HG03039 (cell line): ENCODE data around the gene LETMD1.
A peak's percentile ranks its signal among the peaks of the same experiment; 100 is the strongest.
"Not testable (repeated sequence)": the region's sequence is repeated elsewhere in the genome, so short reads cannot be mapped to it uniquely, and the experiment has no call there.

Experiments used
- ATAC-seq: cut with Tn5 transposase; IDR thresholded peaks from one replicate; pipeline ENCODE4 v1.9.1; 2021; ENCODE audit warnings: mild to moderate bottlenecking, moderate library complexity; ENCODE audit not compliant: unreplicated experiment

LETMD1 gene

DNA sequence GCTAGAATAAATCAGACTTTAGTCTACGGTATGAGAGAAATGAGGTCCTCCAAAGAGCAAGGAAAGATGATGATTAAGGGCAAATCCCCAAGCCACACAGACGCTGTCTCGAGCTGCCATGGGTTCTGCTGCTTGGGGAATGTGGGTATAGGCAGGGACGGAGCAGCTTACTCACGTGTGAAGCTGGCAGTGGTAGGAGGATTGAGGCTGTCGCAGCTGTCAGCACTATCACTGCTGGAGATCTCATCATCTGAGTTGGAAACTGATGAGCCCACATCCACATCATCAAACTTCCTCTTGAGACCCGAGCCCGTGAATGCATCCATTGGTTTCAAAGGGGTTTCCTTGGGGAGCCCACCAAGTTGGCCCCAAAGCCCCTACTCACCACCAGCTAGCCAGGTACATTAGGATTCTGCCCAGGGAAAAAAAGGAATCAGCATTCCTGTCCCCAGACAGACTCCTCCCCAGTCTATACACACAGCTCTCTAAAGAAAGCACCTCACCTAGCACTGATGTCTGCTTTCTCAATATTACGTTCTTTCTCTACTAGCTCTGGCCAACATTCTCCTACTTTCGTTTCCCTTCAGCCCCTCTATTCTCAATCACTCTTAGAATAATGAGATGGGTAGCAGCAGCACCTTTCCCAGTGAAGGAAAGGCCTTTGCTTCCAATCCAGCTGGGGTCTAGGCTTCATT is 28.3 kb downstream of the LETMD1 start:
- no peak for ATAC-seq

DNA sequence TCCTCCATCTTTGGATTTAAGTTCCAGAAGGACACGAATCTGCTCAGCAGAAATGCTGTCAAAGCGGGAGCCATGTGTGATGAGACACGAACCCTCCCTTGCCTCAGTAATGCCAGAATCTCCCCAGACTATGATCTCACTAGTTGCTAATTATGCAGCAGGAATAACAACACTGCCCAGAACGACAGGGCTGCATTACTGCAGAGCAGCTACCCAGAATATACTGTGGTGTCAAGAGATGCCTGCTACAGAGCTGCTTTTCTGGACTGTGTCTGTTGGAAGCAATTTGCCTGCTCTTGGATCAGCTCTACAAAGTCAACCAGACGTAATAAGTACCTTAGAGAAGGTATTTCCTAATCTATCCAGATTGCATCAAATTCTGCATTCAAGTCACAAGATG is 29.8 kb downstream of the LETMD1 start:
- no peak for ATAC-seq

DNA sequence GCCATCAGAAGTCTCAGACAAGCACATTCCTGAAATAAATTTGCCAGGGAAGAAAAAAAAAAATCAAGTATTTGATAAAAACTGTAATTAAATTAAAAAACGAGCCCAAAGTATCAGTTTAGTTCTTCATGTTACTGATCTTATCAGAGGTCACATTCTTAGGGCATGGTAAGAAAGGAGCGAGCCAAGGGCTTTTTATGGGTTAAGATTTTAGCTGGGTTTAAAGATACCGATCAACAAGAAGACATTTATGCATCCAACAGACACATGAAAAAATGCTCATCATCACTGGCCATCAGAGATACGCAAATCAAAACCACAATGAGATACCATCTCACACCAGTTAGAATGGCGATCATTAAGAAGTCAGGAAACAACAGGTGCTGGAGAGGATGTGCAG is 30.2 kb downstream of the LETMD1 start:
- not testable (repeated sequence) for ATAC-seq

DNA sequence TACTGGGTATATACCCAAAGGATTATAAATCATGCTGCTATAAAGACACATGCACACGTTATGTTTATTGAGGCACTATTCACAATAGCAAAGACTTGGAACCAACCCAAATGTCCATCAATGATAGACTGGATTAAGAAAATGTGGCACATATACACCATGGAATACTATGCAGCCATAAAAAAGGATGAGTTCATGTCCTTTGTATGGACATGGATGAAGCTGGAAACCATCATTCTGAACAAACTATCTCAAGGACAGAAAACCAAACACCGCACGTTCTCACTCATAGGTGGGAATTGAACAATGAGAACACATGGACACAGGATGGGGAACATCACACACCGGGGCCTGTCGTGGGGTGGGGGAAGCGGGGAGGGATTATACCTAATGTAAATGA is 30.7 kb downstream of the LETMD1 start:
- not testable (repeated sequence) for ATAC-seq

DNA sequence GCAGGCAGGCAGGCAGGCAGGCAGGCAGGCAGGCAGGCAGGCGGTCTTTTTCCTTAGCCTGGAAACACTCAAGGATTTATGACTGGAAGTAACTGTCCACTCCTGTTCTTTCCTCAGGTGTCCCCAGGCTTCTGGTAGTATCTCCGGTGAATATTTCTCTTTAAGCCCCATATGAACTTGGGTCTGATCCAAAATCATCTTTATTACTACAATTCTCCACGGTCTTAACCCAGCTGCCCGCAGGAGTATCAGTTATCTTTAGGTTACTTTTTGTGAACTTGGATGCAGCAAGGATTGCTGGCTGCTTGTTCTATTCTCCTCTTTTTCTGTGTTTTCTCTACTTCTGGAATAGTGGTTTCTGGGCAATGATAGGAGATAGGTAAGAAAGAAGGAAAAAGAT is 32.0 kb downstream of the LETMD1 start:
- ATAC-seq, result no peak

GRCh38 chr12:51081421-51081820 is 33.3 kb downstream of the LETMD1 start:
- no peak for ATAC-seq

GRCh38 chr12:51082561-51083125 is 34.5 kb downstream of the LETMD1 start:
- ATAC-seq, result no peak

- ATAC-seq, result peak; percentile 94
Measured at GRCh38 chr12:51083126-51083833, 35.2 kb downstream of the LETMD1 start, which contains the start of gene CSRNP2. TSS of gene CSRNP2 (minus strand) at chr12:51083596. CDS start at chr12:51076561, 7,035 bp downstream.

DNA sequence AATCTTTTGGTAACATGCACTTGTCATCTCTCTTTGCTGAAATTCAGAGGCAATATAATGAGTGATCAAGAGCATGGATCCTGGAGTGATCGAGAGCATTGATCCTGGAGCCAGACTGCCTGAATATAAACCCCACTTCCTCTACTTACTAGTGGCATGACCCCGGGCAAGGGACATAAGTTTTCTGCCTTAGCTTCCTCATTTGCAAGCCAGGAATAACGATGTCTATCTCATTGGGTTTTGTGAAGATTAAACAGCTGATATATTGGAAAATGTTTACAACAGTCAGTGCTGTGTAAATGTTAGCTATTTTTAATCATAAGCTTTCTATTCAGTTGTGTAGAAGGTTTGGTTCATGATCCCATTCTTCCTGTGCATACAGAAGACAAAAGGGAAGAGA is 37.6 kb downstream of the LETMD1 start:
- no peak for ATAC-seq

DNA sequence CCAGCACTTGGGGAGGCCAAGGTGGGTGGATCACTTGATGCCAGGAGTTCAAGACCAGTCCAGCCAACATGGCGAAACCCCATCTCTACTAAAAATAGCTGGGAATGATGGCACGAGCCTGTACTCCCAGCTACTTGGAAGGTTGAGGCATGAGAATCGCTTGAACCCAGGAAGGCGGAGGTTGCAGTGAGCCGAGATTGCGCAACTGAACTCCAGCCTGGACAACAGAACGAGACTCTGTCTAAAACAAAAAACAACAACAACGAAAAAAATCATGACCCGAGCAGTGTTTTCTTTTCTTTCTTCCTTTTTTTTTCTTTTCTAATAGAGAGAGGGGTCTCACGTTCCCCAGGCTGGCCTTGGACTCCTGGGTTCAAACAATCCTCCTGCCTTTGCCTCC is 38.8 kb downstream of the LETMD1 start:
- no peak for ATAC-seq

DNA sequence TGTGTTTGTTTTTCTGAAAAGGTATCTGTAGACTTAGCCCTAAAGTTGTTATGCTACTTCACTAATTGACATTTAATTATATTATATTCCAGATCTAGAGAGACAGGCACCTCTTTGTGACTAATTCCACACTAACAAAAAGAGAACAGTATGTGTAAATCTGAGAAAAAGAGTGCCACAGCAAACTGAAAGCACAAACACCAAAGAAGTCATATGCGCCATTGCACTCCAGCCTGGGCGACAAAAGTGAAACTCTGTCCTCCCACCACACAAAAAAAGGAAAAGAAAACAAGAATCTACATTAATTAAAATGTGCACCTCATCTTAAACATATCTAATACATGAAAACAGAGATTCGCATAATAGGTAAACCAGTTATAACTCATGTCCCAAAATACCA is 39.7 kb downstream of the LETMD1 start:
- no peak for ATAC-seq

DNA sequence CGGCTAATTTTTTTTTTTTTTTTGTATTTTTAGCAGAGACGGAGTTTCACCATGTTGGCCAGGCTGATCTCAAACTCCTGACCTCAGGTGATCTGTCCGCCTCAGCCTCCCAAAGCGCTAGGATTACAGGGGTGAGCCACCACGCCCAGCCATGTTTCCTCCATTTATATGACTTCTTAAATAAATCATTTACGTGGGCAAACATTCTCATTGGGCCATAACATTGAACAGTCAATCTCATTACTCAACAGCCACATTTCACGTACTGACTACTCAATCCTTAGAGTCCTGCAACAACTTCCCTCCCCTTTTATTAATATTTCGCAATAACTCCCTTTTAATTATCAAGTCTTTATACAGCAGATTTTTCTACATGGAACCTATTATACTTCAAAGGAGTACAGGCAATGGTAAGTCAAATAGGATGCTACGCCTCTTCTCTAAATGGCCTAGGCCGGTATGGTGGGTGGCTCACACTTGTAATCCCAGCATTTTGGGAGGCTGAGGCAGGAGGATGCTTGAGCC is 42.6 kb downstream of the LETMD1 start:
- ATAC-seq, result no peak

- ATAC-seq, result no peak
Measured at GRCh38 chr12:51098611-51099010, 50.5 kb downstream of the LETMD1 start.

GRCh38 chr12:51103977-51104376 is 55.9 kb downstream of the LETMD1 start:
- ATAC-seq, result no peak

DNA sequence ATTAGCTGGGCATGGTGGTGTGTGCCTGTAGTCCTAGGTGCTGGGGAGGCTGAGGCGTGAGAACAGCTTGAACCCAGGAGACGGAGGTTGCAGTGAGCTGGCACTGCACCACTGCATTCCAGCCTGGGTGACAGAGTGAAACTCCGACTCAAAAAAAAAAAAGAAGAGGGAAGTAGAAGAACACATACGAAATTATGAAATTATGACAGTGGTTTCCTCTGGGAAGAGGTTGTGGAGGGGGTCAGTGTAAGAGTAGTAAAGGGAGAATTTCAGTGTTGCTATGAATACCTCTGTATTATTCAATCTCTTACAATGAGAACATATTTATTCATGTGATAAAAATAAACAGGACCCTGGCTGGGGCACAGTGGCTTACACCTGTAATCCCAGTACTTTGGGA is 60.0 kb downstream of the LETMD1 start:
- no peak for ATAC-seq
